ENCODE data around the gene GSG1L.

Gene GSG1L

GRCh38 chr16:27907457-27907972 lies 156.0 kb downstream of the GSG1L start:
- DNase-seq (ENCODE audit: low read depth) = no peak
- no peak for TF ChIP-seq CTCF (conservative IDR thresholded peaks at IDR 0.05; ENCODE audit: low read length)
- H3K4me3 ChIP-seq (ENCODE audit: low read length) = no peak overlapping the region

GRCh38 chr16:27906883-27907282 lies 156.6 kb downstream of the GSG1L start:
- TF ChIP-seq CTCF (conservative IDR thresholded peaks at IDR 0.05; ENCODE audit: low read length) = no peak
- no peak for DNase-seq (ENCODE audit: low read depth)
- H3K4me3 ChIP-seq (ENCODE audit: low read length) = no peak overlapping the region

GRCh38 chr16:27903046-27903655 lies 160.4 kb downstream of the GSG1L start:
- no peak for DNase-seq (ENCODE audit: low read depth)
- H3K4me3 ChIP-seq (ENCODE audit: low read length) = no peak overlapping the region
- no peak for TF ChIP-seq CTCF (conservative IDR thresholded peaks at IDR 0.05; ENCODE audit: low read length)

GRCh38 chr16:27902551-27902950 lies 161.0 kb downstream of the GSG1L start:
- no peak for DNase-seq (ENCODE audit: low read depth)
- TF ChIP-seq CTCF (conservative IDR thresholded peaks at IDR 0.05; ENCODE audit: low read length) = no peak
- H3K4me3 ChIP-seq (ENCODE audit: low read length) = no peak overlapping the region

GRCh38 chr16:27901956-27902355 lies 161.6 kb downstream of the GSG1L start:
- DNase-seq (ENCODE audit: low read depth) = no peak

GRCh38 chr16:27899736-27900135 lies 163.8 kb downstream of the GSG1L start:
- DNase-seq (ENCODE audit: low read depth) = no peak
- no peak overlapping the region for H3K4me3 ChIP-seq (ENCODE audit: low read length)
- no peak for TF ChIP-seq CTCF (conservative IDR thresholded peaks at IDR 0.05; ENCODE audit: low read length)

More at GRCh38 chr16:27901956-27902355, 161.6 kb downstream of the GSG1L start:
- TF ChIP-seq CTCF (conservative IDR thresholded peaks at IDR 0.05; ENCODE audit: low read length) = no peak
- H3K4me3 ChIP-seq (ENCODE audit: low read length) = no peak overlapping the region

GRCh38 chr16:27894386-27894785 lies 169.1 kb downstream of the GSG1L start:
- DNase-seq (ENCODE audit: low read depth) = no peak
- TF ChIP-seq CTCF (conservative IDR thresholded peaks at IDR 0.05; ENCODE audit: low read length) = no peak
- H3K4me3 ChIP-seq (ENCODE audit: low read length) = no peak overlapping the region

All from AG10803 (cell line).